Natural killer cell (primary cell): Measurements from ENCODE around the gene ITGB2. TPM values are rescaled to one million over a fixed set of nuclear protein-coding genes. Genes with fewer than 3 reads are reported as not detected.

Experiments used
- ATAC-seq, 3 donors: fragments of 150-1000 bp in 2 of 3; fragments of 200-7000 bp in 1 of 3; cut with Tn5 transposase; 1 replicate in 1 of 3; 2 replicates in 2 of 3; pipeline ENCODE4 v1.10.0; 2021; ENCODE audit warnings: mild to moderate bottlenecking in 2 of 3, moderate library complexity in 2 of 3
- DNase-seq, 2 donors: peaks; one replicate each; pipeline versions ENCODE4 v3.0.0 to v3.0.0-alpha.2; 2013 to 2021; ENCODE audit warnings: mixed read lengths in 1 of 2
- H3K27ac ChIP-seq: one replicate; pipeline ENCODE4 v1.5.1; 2013; ENCODE audit warnings: mild to moderate bottlenecking, low read length
- H3K27me3 ChIP-seq: one replicate; pipeline ENCODE4 v1.6.1; 2013; ENCODE audit warnings: low read length; ENCODE audit not compliant: control insufficient read depth, insufficient read depth
- H3K36me3 ChIP-seq: one replicate; pipeline ENCODE4 v1.6.1; 2013; ENCODE audit warnings: low read length; ENCODE audit not compliant: control insufficient read depth, insufficient read depth
- H3K4me1 ChIP-seq: one replicate; pipeline ENCODE4 v1.6.1; 2013; ENCODE audit warnings: low read length; ENCODE audit not compliant: control insufficient read depth, insufficient read depth
- H3K4me3 ChIP-seq: one replicate; pipeline ENCODE4 v1.5.1; 2013; ENCODE audit warnings: low read length
- H3K9me3 ChIP-seq: one replicate; pipeline ENCODE4 v1.6.1; 2013; ENCODE audit warnings: low read length; ENCODE audit not compliant: control insufficient read depth, insufficient read depth
- H3K27ac Mint-ChIP-seq, 2 donors: one replicate each; pipeline ENCODE4 v1.8.0; 2022; ENCODE audit warnings: mild to moderate bottlenecking in 2 of 2, mixed read lengths in 2 of 2, moderate library complexity in 1 of 2
- H3K27me3 Mint-ChIP-seq, 2 donors: one replicate each; pipeline ENCODE4 v1.8.0; 2022; ENCODE audit warnings: low read depth in 2 of 2, mixed read lengths in 2 of 2
- H3K36me3 Mint-ChIP-seq: one replicate; pipeline ENCODE4 v1.8.0; 2022; ENCODE audit warnings: mixed read lengths
- H3K4me1 Mint-ChIP-seq, 2 donors: one replicate each; pipeline ENCODE4 v1.8.0; 2022; ENCODE audit warnings: mixed read lengths in 2 of 2
- H3K4me3 Mint-ChIP-seq: one replicate; pipeline ENCODE4 v1.8.0; 2022; ENCODE audit warnings: mild to moderate bottlenecking, moderate library complexity, mixed read lengths
- H3K9me3 Mint-ChIP-seq, 2 donors: one replicate each; pipeline ENCODE4 v1.8.0; 2022; ENCODE audit warnings: mixed read lengths in 2 of 2
- CTCF ChIP-seq: fragments of 200-600 bp; IDR thresholded peaks from one replicate; pipeline ENCODE4 v1.8.0; 2022; ENCODE audit warnings: antibody characterized with exemption
- WGBS: methylation state at CpG from one replicate; pipeline ENCODE4 v1.1.7; 2013; ENCODE audit warnings: missing lambda C conversion rate; ENCODE audit not compliant: insufficient coverage; 5-methylcytosine and 5-hydroxymethylcytosine counted together
- intact Hi-C: fragments of 100-400 bp; cut with micrococcal nuclease; formaldehyde crosslinking; loops from one replicate; pipeline ENCODE4 v1.14.2; 2022
- total RNA-seq, 4 donors: library from RNA; stranded (reverse); fragments of 120-200 nt in 1 of 4; gene quantifications; one replicate each; pipeline versions ENCODE4 v1.2.3 to v1.2.4, GENCODE V29; 2013 to 2022

ITGB2 gene
- total RNA-seq, 3 donors from 2014 or later (not counting 1 experiment from before 2014, with no cell fraction given): 1,223 to 1,393 (median 1,250) TPM

- no peaks in the 10 kb centered on the region for H3K9me3 Mint-ChIP-seq
- H3K36me3 Mint-ChIP-seq: no peaks in the 10 kb centered on the region
- no peaks in the 10 kb centered on the region for H3K27me3 ChIP-seq
- H3K4me3 ChIP-seq: no peak overlapping the region
- peaks cover 93% of the 10 kb centered on the region for H3K36me3 ChIP-seq
- no peak for TF ChIP-seq CTCF
- peaks cover 47% of the 10 kb centered on the region for H3K4me1 ChIP-seq
- DNase-seq: no peak
- H3K9me3 ChIP-seq: no peaks in the 10 kb centered on the region
- no peak overlapping the region for H3K27ac ChIP-seq
- peaks cover 19 to 33% of the 10 kb centered on the region in 2 donors for H3K4me1 Mint-ChIP-seq
- no peak overlapping the region for H3K4me3 Mint-ChIP-seq
- ATAC-seq: no peak
- H3K27me3 Mint-ChIP-seq: no peaks in the 10 kb centered on the region
- H3K27ac Mint-ChIP-seq: no peak overlapping the region
- WGBS: 98% methylated on average over 15 of the region's 15 CpGs
- intact Hi-C loops: loop anchor here (1.0 to 5.0 kb wide), 3 partner anchors 21 to 236 kb away; no protein-coding TSS in a partner anchor
Observed at GRCh38 chr21:44891631-44892031, 29.1 kb downstream of the ITGB2 start.

GRCh38 chr21:44890961-44891541, 29.6 kb downstream of the ITGB2 start:
- no peaks in the 10 kb centered on the region for H3K27me3 ChIP-seq
- H3K4me3 ChIP-seq: no peak overlapping the region
- no peaks in the 10 kb centered on the region for H3K27me3 Mint-ChIP-seq
- no peaks in the 10 kb centered on the region for H3K9me3 ChIP-seq
- H3K9me3 Mint-ChIP-seq: no peaks in the 10 kb centered on the region
- peak overlapping the region in 1 of 2 donors; percentile 76 for H3K27ac Mint-ChIP-seq
- 92% methylated on average over 9 of the region's 9 CpGs for WGBS
- DNase-seq: no peak
- peaks cover 93% of the 10 kb centered on the region for H3K36me3 ChIP-seq
- H3K27ac ChIP-seq: no peak overlapping the region
- H3K4me1 Mint-ChIP-seq: peaks cover 25 to 38% of the 10 kb centered on the region in 2 donors
- peaks cover 53% of the 10 kb centered on the region for H3K4me1 ChIP-seq
- no peak for TF ChIP-seq CTCF
- no peaks in the 10 kb centered on the region for H3K36me3 Mint-ChIP-seq
- intact Hi-C loops: loop anchor here (5.0 kb wide), 1 partner anchor 236 kb away; no protein-coding TSS in a partner anchor
- no peak overlapping the region for H3K4me3 Mint-ChIP-seq
- no peak for ATAC-seq

- H3K27ac ChIP-seq: no peak overlapping the region
- H3K27ac Mint-ChIP-seq: peak overlapping the region; percentile 51 to 76
- no peak for TF ChIP-seq CTCF
- no peaks in the 10 kb centered on the region for H3K9me3 ChIP-seq
- H3K27me3 Mint-ChIP-seq: no peaks in the 10 kb centered on the region
- peaks cover 57% of the 10 kb centered on the region for H3K4me1 ChIP-seq
- no peak for ATAC-seq
- intact Hi-C loops: loop anchor here (5.0 kb wide), 1 partner anchor 237 kb away; no protein-coding TSS in a partner anchor
- H3K36me3 Mint-ChIP-seq: no peaks in the 10 kb centered on the region
- H3K4me3 ChIP-seq: no peak overlapping the region
- H3K4me3 Mint-ChIP-seq: peak overlapping the region; percentile 37
- no peak for DNase-seq
- H3K27me3 ChIP-seq: no peaks in the 10 kb centered on the region
- H3K4me1 Mint-ChIP-seq: peaks cover 27 to 44% of the 10 kb centered on the region in 2 donors
- no peaks in the 10 kb centered on the region for H3K9me3 Mint-ChIP-seq
- H3K36me3 ChIP-seq: peaks cover 96% of the 10 kb centered on the region
- WGBS: 91% methylated on average over 24 of the region's 24 CpGs
Observed at GRCh38 chr21:44890338-44890931, 30.3 kb downstream of the ITGB2 start.
